H9 (cell line): ENCODE results near the gene AJUBA. TPM values are rescaled to one million over a fixed set of nuclear protein-coding genes. Genes with fewer than 3 reads are reported as not detected.

Source experiments
- DNase-seq: peaks from one replicate; pipeline ENCODE4 v3.0.0-alpha.2; 2017
- H2AFZ ChIP-seq: one replicate; pipeline ENCODE4 v1.6.1; 2013; ENCODE audit warnings: mild to moderate bottlenecking, low read length, control low read depth, moderate library complexity
- H2AK5ac ChIP-seq: 2 replicates; pipeline ENCODE4 v1.6.1; 2013; ENCODE audit warnings: low read length, control low read depth, mixed read lengths; ENCODE audit not compliant: insufficient read length
- H2BK120ac ChIP-seq: one replicate; pipeline ENCODE4 v1.6.1; 2013; ENCODE audit warnings: low read depth, mild to moderate bottlenecking, low read length, control low read depth, inconsistent platforms; ENCODE audit not compliant: poor library complexity, severe bottlenecking
- H2BK12ac ChIP-seq: 2 replicates; pipeline ENCODE4 v1.6.1; 2013; ENCODE audit warnings: low read length, control low read depth, mixed read lengths, low read depth; ENCODE audit not compliant: insufficient read length
- H2BK15ac ChIP-seq: 2 replicates; pipeline ENCODE4 v1.6.1; 2013; ENCODE audit warnings: low read depth, low read length, control low read depth
- H2BK20ac ChIP-seq: one replicate; pipeline ENCODE4 v1.6.1; 2013; ENCODE audit warnings: low read depth, mild to moderate bottlenecking, low read length, control low read depth, inconsistent platforms; ENCODE audit not compliant: poor library complexity, severe bottlenecking
- H2BK5ac ChIP-seq: 2 replicates; pipeline ENCODE4 v1.6.1; 2013; ENCODE audit warnings: low read length, control low read depth, mixed read lengths; ENCODE audit not compliant: insufficient read length
- H3K14ac ChIP-seq: 2 replicates; pipeline ENCODE4 v1.6.1; 2013; ENCODE audit warnings: low read length, control low read depth; ENCODE audit not compliant: insufficient read depth
- H3K18ac ChIP-seq: 2 replicates; pipeline ENCODE4 v1.6.1; 2013; ENCODE audit warnings: low read depth, mild to moderate bottlenecking, mixed read lengths, low read length, control low read depth; ENCODE audit not compliant: insufficient read length
- H3K23ac ChIP-seq: 2 replicates; pipeline ENCODE4 v1.6.1; 2013; ENCODE audit warnings: low read length, control low read depth, mixed read lengths, low read depth; ENCODE audit not compliant: insufficient read length
- H3K23me2 ChIP-seq: 2 replicates; pipeline ENCODE4 v1.6.1; 2013; ENCODE audit warnings: low read depth, mild to moderate bottlenecking, mixed read lengths, low read length, control low read depth; ENCODE audit not compliant: insufficient read length, poor library complexity, severe bottlenecking
- H3K27ac ChIP-seq: 2 replicates; pipeline ENCODE4 v1.5.1; 2013; ENCODE audit warnings: low read length, control low read depth, mixed read lengths, low read depth; ENCODE audit not compliant: insufficient read length
- H3K27me3 ChIP-seq: 2 replicates; pipeline ENCODE4 v1.6.1; 2013; ENCODE audit warnings: low read length, control low read depth, inconsistent platforms; ENCODE audit not compliant: insufficient read depth
- H3K4ac ChIP-seq: 2 replicates; pipeline ENCODE4 v1.6.1; 2013; ENCODE audit warnings: low read depth, mild to moderate bottlenecking, control low read depth, inconsistent platforms, low read length, moderate library complexity
- H3K4me1 ChIP-seq: 2 replicates; pipeline ENCODE4 v1.6.1; 2013; ENCODE audit warnings: low read length, control low read depth, inconsistent platforms; ENCODE audit not compliant: insufficient read depth
- H3K4me2 ChIP-seq: 2 replicates; pipeline ENCODE4 v1.6.1; 2013; ENCODE audit warnings: low read length, control low read depth, mixed read lengths; ENCODE audit not compliant: insufficient read length, insufficient read depth
- H3K56ac ChIP-seq: 2 replicates; pipeline ENCODE4 v1.6.1; 2013; ENCODE audit warnings: low read depth, mild to moderate bottlenecking, mixed read lengths, low read length, control low read depth; ENCODE audit not compliant: insufficient read length
- H3K79me1 ChIP-seq: 2 replicates; pipeline ENCODE4 v1.6.1; 2013; ENCODE audit warnings: low read depth, mild to moderate bottlenecking, moderate library complexity, low read length, control low read depth, inconsistent platforms; ENCODE audit not compliant: insufficient read depth, poor library complexity, severe bottlenecking
- H3K79me2 ChIP-seq: 2 replicates; pipeline ENCODE4 v1.6.1; 2013; ENCODE audit warnings: low read length, control low read depth, inconsistent platforms; ENCODE audit not compliant: insufficient read depth
- H3K9ac ChIP-seq: 2 replicates; pipeline ENCODE4 v1.6.1; 2013; ENCODE audit warnings: low read length, control low read depth, mixed read lengths; ENCODE audit not compliant: insufficient read length; ENCODE audit errors: extremely low read depth
- H3K9me3 ChIP-seq: one replicate; pipeline ENCODE4 v1.6.1; 2013; ENCODE audit warnings: low read depth, low read length, inconsistent platforms; ENCODE audit not compliant: control insufficient read depth
- H3T11ph ChIP-seq: one replicate; pipeline ENCODE4 v1.6.1; 2013; ENCODE audit warnings: mild to moderate bottlenecking, low read length, control low read depth, inconsistent platforms
- H4K20me1 ChIP-seq: one replicate; pipeline ENCODE4 v1.6.1; 2013; ENCODE audit not compliant: control insufficient read depth, insufficient read length, insufficient read depth
- H4K5ac ChIP-seq: 2 replicates; pipeline ENCODE4 v1.6.1; 2013; ENCODE audit warnings: low read depth, mild to moderate bottlenecking, mixed read lengths, low read length, control low read depth; ENCODE audit not compliant: insufficient read length
- H4K8ac ChIP-seq: replicated peaks from 2 replicates; pipeline ENCODE4 v1.6.1; 2013; ENCODE audit warnings: low read length, control low read depth, mixed read lengths, low read depth; ENCODE audit not compliant: insufficient read length
- H4K91ac ChIP-seq: 2 replicates; pipeline ENCODE4 v1.6.1; 2013; ENCODE audit warnings: low read depth, mild to moderate bottlenecking, moderate library complexity, mixed read lengths, low read length, control low read depth; ENCODE audit not compliant: insufficient read length
- H3K27ac Mint-ChIP-seq, 3 experiments: 2 replicates in 2 of 3; 3 replicates in 1 of 3; pipeline ENCODE4 v1.8.0; 2020 to 2021; ENCODE audit warnings: mixed read lengths in 3 of 3, mild to moderate bottlenecking in 1 of 3, moderate library complexity in 1 of 3
- H3K27me3 Mint-ChIP-seq: 2 replicates; pipeline ENCODE4 v1.8.0; 2021; ENCODE audit warnings: low read depth, mild to moderate bottlenecking, moderate library complexity, mixed read lengths
- H3K36me3 Mint-ChIP-seq, 3 experiments: 2 replicates in 2 of 3; 3 replicates in 1 of 3; pipeline ENCODE4 v1.8.0; 2020 to 2021; ENCODE audit warnings: low read depth in 3 of 3, mixed read lengths in 3 of 3; ENCODE audit not compliant: insufficient read depth in 1 of 3
- H3K4me1 Mint-ChIP-seq, 2 experiments: 2 replicates each; pipeline ENCODE4 v1.8.0; 2020; ENCODE audit warnings: mixed read lengths in 2 of 2
- H3K4me3 Mint-ChIP-seq, 2 experiments: 2 replicates in 1 of 2; 3 replicates in 1 of 2; pipeline ENCODE4 v1.8.0; 2020 to 2021; ENCODE audit warnings: mild to moderate bottlenecking in 2 of 2, mixed read lengths in 2 of 2, moderate library complexity in 1 of 2
- H3K9me3 Mint-ChIP-seq, 2 experiments: 2 replicates in 1 of 2; 3 replicates in 1 of 2; pipeline ENCODE4 v1.8.0; 2020; ENCODE audit warnings: mild to moderate bottlenecking in 2 of 2, mixed read lengths in 2 of 2, moderate library complexity in 1 of 2
- WGBS: extraction: QIAGEN DNeasy Blood & Tissue Kit; methylation state at CpG from one replicate; pipeline ENCODE4 v1.1.7; 2013; ENCODE audit warnings: missing lambda C conversion rate, low lambda C conversion rate, mixed read lengths; ENCODE audit not compliant: insufficient read length; ENCODE audit errors: extremely low coverage; 5-methylcytosine and 5-hydroxymethylcytosine counted together
- total RNA-seq: library from RNA; stranded (reverse); gene quantifications from 2 replicates; pipeline ENCODE4 v1.2.1, GENCODE V29; 2021
- TF ChIP-seq, protein P1 (sequence below): fragments of 200-600 bp; sonication (generic); conservative IDR thresholded peaks from 3 replicates; pipeline ENCODE4 v1.8.0; 2021; ENCODE audit warnings: antibody characterized with exemption, mild to moderate bottlenecking

Gene AJUBA
- total RNA-seq, 1 experiment from 2014 or later: 44.9 TPM

DNA sequence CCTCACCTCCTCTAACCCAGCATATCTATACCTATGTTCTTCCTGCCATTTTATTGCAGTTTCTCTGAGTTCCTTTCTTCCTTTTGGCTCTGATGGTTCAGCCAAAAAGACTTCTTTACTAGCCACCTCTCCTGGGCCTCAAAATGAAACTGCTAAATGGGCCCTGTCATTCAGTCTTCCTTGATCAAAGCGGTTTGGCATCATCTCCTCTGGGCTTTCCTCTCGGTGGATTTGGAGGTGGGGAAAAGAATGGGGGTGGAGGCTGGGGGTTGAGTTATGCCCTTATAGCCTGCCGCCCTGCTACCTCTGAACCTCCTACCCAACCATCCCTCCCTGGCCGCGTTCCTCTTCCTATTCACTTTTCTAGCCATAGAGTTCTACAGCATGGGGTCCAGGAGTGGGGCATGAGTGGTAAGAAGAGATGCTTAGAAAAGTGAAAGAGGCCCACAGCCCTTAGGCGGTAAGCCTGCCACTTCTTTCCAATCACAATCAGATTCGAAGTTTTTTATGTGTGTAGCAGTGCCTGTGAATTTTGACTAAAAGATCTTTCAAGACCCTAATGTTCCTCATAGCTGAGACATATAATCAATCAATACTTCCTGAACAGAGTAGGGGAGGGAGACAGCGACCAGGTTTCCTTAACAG is 2.5 kb downstream of the AJUBA start:
- H3K4me1 ChIP-seq: peaks cover 20% of the 10 kb centered on the region
- no peak overlapping the region for H3T11ph ChIP-seq
- no peak overlapping the region for H2BK120ac ChIP-seq
- H3K23me2 ChIP-seq: peaks cover 17% of the 10 kb centered on the region
- H4K8ac ChIP-seq: no peak overlapping the region
- no peaks in the 10 kb centered on the region for H3K9me3 ChIP-seq
- peaks cover 17 to 55% (median 53%) of the 10 kb centered on the region in 3 experiments; a peak in 6 of 7 replicates for H3K36me3 Mint-ChIP-seq
- H3K9me3 Mint-ChIP-seq: peaks cover 0 to 8% of the 10 kb centered on the region in 2 experiments; a peak in 2 of 5 replicates
- peak overlapping the region; percentile 96 for H3K4me2 ChIP-seq
- no peaks in the 10 kb centered on the region for H3K27me3 ChIP-seq
- H3K79me2 ChIP-seq: 0 out of 2 replicates have a peak, but pooled peaks cover 2% of the 10 kb centered on the region
- no peak overlapping the region for H2AK5ac ChIP-seq
- H4K20me1 ChIP-seq: peaks cover 3% of the 10 kb centered on the region
- no peak overlapping the region for H4K5ac ChIP-seq
- WGBS: no CpG with 5 or more reads among the region's 8 CpGs
- no peak overlapping the region for H3K14ac ChIP-seq
- H3K4ac ChIP-seq: no peak overlapping the region
- TF ChIP-seq, protein P1, sequence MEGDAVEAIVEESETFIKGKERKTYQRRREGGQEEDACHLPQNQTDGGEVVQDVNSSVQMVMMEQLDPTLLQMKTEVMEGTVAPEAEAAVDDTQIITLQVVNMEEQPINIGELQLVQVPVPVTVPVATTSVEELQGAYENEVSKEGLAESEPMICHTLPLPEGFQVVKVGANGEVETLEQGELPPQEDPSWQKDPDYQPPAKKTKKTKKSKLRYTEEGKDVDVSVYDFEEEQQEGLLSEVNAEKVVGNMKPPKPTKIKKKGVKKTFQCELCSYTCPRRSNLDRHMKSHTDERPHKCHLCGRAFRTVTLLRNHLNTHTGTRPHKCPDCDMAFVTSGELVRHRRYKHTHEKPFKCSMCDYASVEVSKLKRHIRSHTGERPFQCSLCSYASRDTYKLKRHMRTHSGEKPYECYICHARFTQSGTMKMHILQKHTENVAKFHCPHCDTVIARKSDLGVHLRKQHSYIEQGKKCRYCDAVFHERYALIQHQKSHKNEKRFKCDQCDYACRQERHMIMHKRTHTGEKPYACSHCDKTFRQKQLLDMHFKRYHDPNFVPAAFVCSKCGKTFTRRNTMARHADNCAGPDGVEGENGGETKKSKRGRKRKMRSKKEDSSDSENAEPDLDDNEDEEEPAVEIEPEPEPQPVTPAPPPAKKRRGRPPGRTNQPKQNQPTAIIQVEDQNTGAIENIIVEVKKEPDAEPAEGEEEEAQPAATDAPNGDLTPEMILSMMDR: no peak
- H3K4me1 Mint-ChIP-seq: peaks cover 42 to 44% of the 10 kb centered on the region in 2 experiments
- H3K79me1 ChIP-seq: no peaks in the 10 kb centered on the region
- no peak overlapping the region for H2BK12ac ChIP-seq
- peak overlapping the region; percentile 12 for H3K9ac ChIP-seq
- no peak overlapping the region for H2BK15ac ChIP-seq
- DNase-seq: no peak
- no peak overlapping the region for H3K23ac ChIP-seq
- no peak overlapping the region for H2AFZ ChIP-seq
- no peaks in the 10 kb centered on the region; the same call in 1 of the 2 replicates for H3K27me3 Mint-ChIP-seq
- H4K91ac ChIP-seq: no peak overlapping the region
- peak overlapping the region; percentile 76; a peak in 4 of 5 replicates for H3K4me3 Mint-ChIP-seq
- H3K27ac ChIP-seq: no peak overlapping the region
- H3K27ac Mint-ChIP-seq: peak overlapping the region in 2 of 3 experiments; percentile 14 to 85; a peak in 4 of 7 replicates
- H3K18ac ChIP-seq: no peak overlapping the region
- H3K56ac ChIP-seq: no peak overlapping the region
- H2BK20ac ChIP-seq: no peak overlapping the region
- no peak overlapping the region for H2BK5ac ChIP-seq
